Measurements from ENCODE around the gene AMZ2.

AMZ2 gene

GRCh38 chr17:68291836-68292688 is 44.2 kb downstream of the AMZ2 start:
- peak; percentile 93 to 95 for DNase-seq

GRCh38 chr17:68292689-68293040 is 44.8 kb downstream of the AMZ2 start:
- DNase-seq: no peak

- no peak for DNase-seq
These were observed 45.8 kb downstream of the AMZ2 start for GRCh38 chr17:68293490-68294195.

GRCh38 chr17:68294196-68294555 is 46.3 kb downstream of the AMZ2 start:
- no peak for DNase-seq

- DNase-seq: no peak
These were observed 46.8 kb downstream of the AMZ2 start for GRCh38 chr17:68294617-68295016.

- DNase-seq: no peak
These were observed 47.2 kb downstream of the AMZ2 start for GRCh38 chr17:68295086-68295485.

- peak; percentile 52 to 79 for DNase-seq
These were observed 48.7 kb downstream of the AMZ2 start for GRCh38 chr17:68296217-68297191.

- DNase-seq: no peak
These were observed 49.4 kb downstream of the AMZ2 start for GRCh38 chr17:68297195-68297594.

GRCh38 chr17:68298601-68299000 is 50.8 kb downstream of the AMZ2 start:
- DNase-seq: no peak

- DNase-seq: no peak
These were observed 52.0 kb downstream of the AMZ2 start for GRCh38 chr17:68299817-68300216.

- no peak for DNase-seq
These were observed 53.7 kb downstream of the AMZ2 start for GRCh38 chr17:68301438-68301959.

GRCh38 chr17:68302066-68302564 is 54.3 kb downstream of the AMZ2 start:
- DNase-seq: no peak

- no peak for DNase-seq
These were observed 54.8 kb downstream of the AMZ2 start for GRCh38 chr17:68302666-68303065.

- DNase-seq: no peak
These were observed 56.9 kb downstream of the AMZ2 start for GRCh38 chr17:68304706-68305105.

GRCh38 chr17:68305142-68305541 is 57.3 kb downstream of the AMZ2 start:
- DNase-seq: no peak

Measured in CD4-positive, alpha-beta T cell treated with Interferon alpha-2 for 1 hour (primary cell).